Measurements from ENCODE around the gene ALDH16A1. TPM values are rescaled to one million over a fixed set of nuclear protein-coding genes. Genes with fewer than 3 reads are reported as not detected.

The ALDH16A1 gene
- total RNA-seq, 4 donors from 2014 or later, result 32.5 to 39.5 (median 34.2) TPM

GRCh38 chr19:49512970-49513745 lies 60.1 kb downstream of the ALDH16A1 start:
- Histone ChIP-seq H3K4me3 (replicated peaks in 1 of 3) (peak overlapping the region; percentile 12 to 89 (median 78)), H3K27me3 (no peaks in the 10 kb centered on the region), H3K4me1 (peaks cover 6 to 12% of the 10 kb centered on the region in 2 donors), H3K27ac (peak overlapping the region; percentile 67 to 82 (median 82)), H3K9me3 (no peaks in the 10 kb centered on the region), H3K36me3 (no peaks in the 10 kb centered on the region)
- intact Hi-C loops (cut with DNase I), result no loop called here
- TF ChIP-seq POLR2A (IDR thresholded peaks at IDR 0.05), result no peak
- TF ChIP-seq CTCF (IDR thresholded peaks at IDR 0.05), result no peak
- DNase-seq, result peak; percentile 42 to 58
- WGBS, 2 donors, result 0 to 3% methylated on average over 24 to 31 of the region's 50 CpGs

GRCh38 chr19:49513746-49514118 lies 60.7 kb downstream of the ALDH16A1 start:
- H3K36me3 ChIP-seq, result no peaks in the 10 kb centered on the region
- TF ChIP-seq POLR2A (IDR thresholded peaks at IDR 0.05) (no peak), CTCF (IDR thresholded peaks at IDR 0.05) (no peak)
- WGBS, 2 donors, result 23 to 37% methylated on average over 10 of the region's 12 CpGs
- peaks cover 6 to 12% of the 10 kb centered on the region in 2 donors for H3K4me1 ChIP-seq
- intact Hi-C loops (cut with DNase I), result no loop called here
- no peaks in the 10 kb centered on the region for H3K9me3 ChIP-seq
- H3K4me3 ChIP-seq (replicated peaks in 1 of 3), result peak overlapping the region in 1 of 3 donors; percentile 78
- DNase-seq, result no peak
- H3K27ac ChIP-seq, result peak overlapping the region in 2 of 3 donors; percentile 82
- H3K27me3 ChIP-seq, result no peaks in the 10 kb centered on the region

GRCh38 chr19:49514151-49514550 lies 61.1 kb downstream of the ALDH16A1 start:
- Histone ChIP-seq H3K4me1 (peaks cover 6 to 12% of the 10 kb centered on the region in 2 donors), H3K27me3 (no peaks in the 10 kb centered on the region), H3K4me3 (replicated peaks in 1 of 3) (peak overlapping the region in 1 of 3 donors; percentile 78), H3K36me3 (no peaks in the 10 kb centered on the region), H3K9me3 (no peaks in the 10 kb centered on the region), H3K27ac (no peak overlapping the region)
- no peak for DNase-seq
- intact Hi-C loops (cut with DNase I), result no loop called here
- 62 to 64% methylated on average over 11 to 19 of the region's 21 CpGs for WGBS, 2 donors
- TF ChIP-seq CTCF (IDR thresholded peaks at IDR 0.05) (no peak), POLR2A (IDR thresholded peaks at IDR 0.05) (no peak)

- TF ChIP-seq CTCF (IDR thresholded peaks at IDR 0.05), result no peak
- TF ChIP-seq POLR2A (IDR thresholded peaks at IDR 0.05), result no peak
- H3K36me3 ChIP-seq, result no peaks in the 10 kb centered on the region
- WGBS, 2 donors, result 63 to 65% methylated on average over 4 of the region's 4 CpGs
- H3K9me3 ChIP-seq, result no peaks in the 10 kb centered on the region
- H3K27ac ChIP-seq, result no peak overlapping the region
- H3K4me1 ChIP-seq, result peaks cover 6 to 12% of the 10 kb centered on the region in 2 donors
- no peak overlapping the region for H3K4me3 ChIP-seq (replicated peaks in 1 of 3)
- H3K27me3 ChIP-seq, result no peaks in the 10 kb centered on the region
- DNase-seq, result no peak
- intact Hi-C loops (cut with DNase I), result no loop called here
Observed at GRCh38 chr19:49515767-49516166, 62.7 kb downstream of the ALDH16A1 start.

- no peak overlapping the region for H3K4me3 ChIP-seq (replicated peaks in 1 of 3)
- no peak for DNase-seq
- no peaks in the 10 kb centered on the region for H3K27me3 ChIP-seq
- TF ChIP-seq CTCF (IDR thresholded peaks at IDR 0.05) (no peak), POLR2A (IDR thresholded peaks at IDR 0.05) (no peak)
- no peaks in the 10 kb centered on the region for H3K36me3 ChIP-seq
- peaks cover 6 to 8% of the 10 kb centered on the region in 2 donors for H3K4me1 ChIP-seq
- no peaks in the 10 kb centered on the region for H3K9me3 ChIP-seq
- H3K27ac ChIP-seq, result no peak overlapping the region
- WGBS, 2 donors, result 96 to 100% methylated on average over 3 of the region's 3 CpGs
- intact Hi-C loops (cut with DNase I), result no loop called here
Observed at GRCh38 chr19:49518033-49518432, 65.0 kb downstream of the ALDH16A1 start.
